GM12872 (cell line): Measurements from ENCODE around the gene GNG10.

Experiments used
- TF ChIP-seq, protein P1 (sequence below): IDR thresholded peaks from 3 replicates; pipeline ENCODE4 v1.5.1; 2011; ENCODE audit warnings: low read depth, mild to moderate bottlenecking, low read length, moderate library complexity; ENCODE audit not compliant: insufficient read depth

GNG10 gene

GRCh38 chr9:111658943-111659342, 2.5 kb upstream of the GNG10 start:
- TF ChIP-seq, protein P1, sequence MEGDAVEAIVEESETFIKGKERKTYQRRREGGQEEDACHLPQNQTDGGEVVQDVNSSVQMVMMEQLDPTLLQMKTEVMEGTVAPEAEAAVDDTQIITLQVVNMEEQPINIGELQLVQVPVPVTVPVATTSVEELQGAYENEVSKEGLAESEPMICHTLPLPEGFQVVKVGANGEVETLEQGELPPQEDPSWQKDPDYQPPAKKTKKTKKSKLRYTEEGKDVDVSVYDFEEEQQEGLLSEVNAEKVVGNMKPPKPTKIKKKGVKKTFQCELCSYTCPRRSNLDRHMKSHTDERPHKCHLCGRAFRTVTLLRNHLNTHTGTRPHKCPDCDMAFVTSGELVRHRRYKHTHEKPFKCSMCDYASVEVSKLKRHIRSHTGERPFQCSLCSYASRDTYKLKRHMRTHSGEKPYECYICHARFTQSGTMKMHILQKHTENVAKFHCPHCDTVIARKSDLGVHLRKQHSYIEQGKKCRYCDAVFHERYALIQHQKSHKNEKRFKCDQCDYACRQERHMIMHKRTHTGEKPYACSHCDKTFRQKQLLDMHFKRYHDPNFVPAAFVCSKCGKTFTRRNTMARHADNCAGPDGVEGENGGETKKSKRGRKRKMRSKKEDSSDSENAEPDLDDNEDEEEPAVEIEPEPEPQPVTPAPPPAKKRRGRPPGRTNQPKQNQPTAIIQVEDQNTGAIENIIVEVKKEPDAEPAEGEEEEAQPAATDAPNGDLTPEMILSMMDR, result no peak

DNA sequence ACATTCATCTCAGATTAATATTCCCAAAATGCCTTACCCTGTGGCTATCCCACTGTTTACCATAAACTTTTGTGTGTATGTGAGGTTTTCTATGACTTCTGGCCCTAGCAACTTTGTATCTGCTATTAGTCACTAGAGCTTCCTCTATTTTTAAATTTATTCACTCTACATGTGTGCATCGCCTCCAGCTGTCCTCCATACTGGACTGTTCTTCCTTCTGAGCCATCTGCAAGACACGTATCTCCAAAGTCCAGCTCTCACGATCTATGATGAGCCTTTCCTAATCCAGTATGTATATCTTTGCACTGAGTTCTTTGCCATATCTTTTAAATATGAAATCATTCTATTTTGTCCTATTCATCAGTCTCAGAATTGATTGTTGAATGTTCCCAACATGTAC, 1.7 kb upstream of the GNG10 start:
- TF ChIP-seq, protein P1, result no peak

GRCh38 chr9:111661802-111662521, 557 bp downstream of the GNG10 start:
- TF ChIP-seq, protein P1, result no peak

DNA sequence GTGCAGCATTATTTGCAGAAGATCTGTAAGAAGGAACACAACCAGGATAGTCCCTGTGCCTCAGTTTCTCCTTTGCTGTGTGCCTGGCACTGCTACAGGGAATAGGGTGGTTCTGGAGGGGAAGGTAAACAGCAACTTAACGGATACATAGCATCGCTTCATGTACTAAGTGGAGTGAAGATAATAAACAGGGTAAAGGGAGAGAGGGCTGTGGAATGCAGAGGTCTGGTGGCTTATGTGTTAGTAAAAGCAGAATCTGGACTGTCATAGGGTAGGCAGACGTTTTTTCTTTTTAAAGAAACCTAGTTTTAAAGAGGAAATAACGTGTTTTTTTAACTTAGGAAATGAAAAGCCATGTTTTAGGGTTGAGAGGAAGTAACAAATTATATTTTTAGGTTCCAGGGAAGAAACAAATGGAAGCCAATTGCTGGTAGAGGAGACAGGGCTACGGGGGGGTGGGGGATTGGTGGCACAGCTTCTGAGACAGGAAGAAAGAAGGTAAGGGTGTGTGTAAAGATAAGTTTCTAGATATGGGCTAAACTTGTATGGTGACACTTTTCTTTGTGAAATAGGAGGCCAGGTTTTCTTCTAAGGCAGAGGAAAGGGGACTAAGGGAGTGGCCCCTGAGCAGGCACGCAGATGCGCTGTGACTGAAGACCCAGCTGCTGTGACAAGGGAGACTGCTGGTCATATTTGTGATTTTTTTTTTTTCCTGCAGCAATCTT, 1.3 kb downstream of the GNG10 start:
- TF ChIP-seq, protein P1, result no peak

GRCh38 chr9:111663301-111663823, 2.0 kb downstream of the GNG10 start:
- TF ChIP-seq, protein P1, result no peak

GRCh38 chr9:111668026-111668573, 6.7 kb downstream of the GNG10 start:
- TF ChIP-seq, protein P1, result no peak

GRCh38 chr9:111674319-111674718, 12.9 kb downstream of the GNG10 start:
- TF ChIP-seq, protein P1, result no peak
